Suppressor macrophage (primary cell): ENCODE measurements around the gene FBXW7.
A peak's percentile ranks its signal among the peaks of the same experiment; 100 is the strongest.
"Not testable (repeated sequence)": the region's sequence is repeated elsewhere in the genome, so short reads cannot be mapped to it uniquely, and the experiment has no call there.

Experiments
- DNase-seq, 4 experiments: peaks; one replicate each; pipeline ENCODE4 v3.0.0-alpha.2; 2020 to 2022
- total RNA-seq, 17 experiments: gene quantifications; one replicate each; lab custom pipeline; 2026; ENCODE audit warnings: mixed read lengths in 6 of 17, inconsistent platforms in 3 of 17; lab: John Stamatoyannopoulos, UW

The FBXW7 gene, protein sequence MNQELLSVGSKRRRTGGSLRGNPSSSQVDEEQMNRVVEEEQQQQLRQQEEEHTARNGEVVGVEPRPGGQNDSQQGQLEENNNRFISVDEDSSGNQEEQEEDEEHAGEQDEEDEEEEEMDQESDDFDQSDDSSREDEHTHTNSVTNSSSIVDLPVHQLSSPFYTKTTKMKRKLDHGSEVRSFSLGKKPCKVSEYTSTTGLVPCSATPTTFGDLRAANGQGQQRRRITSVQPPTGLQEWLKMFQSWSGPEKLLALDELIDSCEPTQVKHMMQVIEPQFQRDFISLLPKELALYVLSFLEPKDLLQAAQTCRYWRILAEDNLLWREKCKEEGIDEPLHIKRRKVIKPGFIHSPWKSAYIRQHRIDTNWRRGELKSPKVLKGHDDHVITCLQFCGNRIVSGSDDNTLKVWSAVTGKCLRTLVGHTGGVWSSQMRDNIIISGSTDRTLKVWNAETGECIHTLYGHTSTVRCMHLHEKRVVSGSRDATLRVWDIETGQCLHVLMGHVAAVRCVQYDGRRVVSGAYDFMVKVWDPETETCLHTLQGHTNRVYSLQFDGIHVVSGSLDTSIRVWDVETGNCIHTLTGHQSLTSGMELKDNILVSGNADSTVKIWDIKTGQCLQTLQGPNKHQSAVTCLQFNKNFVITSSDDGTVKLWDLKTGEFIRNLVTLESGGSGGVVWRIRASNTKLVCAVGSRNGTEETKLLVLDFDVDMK
- 25.4 to 53.4 (median 38.9) reads per million in 17 experiments for total RNA-seq

DNA sequence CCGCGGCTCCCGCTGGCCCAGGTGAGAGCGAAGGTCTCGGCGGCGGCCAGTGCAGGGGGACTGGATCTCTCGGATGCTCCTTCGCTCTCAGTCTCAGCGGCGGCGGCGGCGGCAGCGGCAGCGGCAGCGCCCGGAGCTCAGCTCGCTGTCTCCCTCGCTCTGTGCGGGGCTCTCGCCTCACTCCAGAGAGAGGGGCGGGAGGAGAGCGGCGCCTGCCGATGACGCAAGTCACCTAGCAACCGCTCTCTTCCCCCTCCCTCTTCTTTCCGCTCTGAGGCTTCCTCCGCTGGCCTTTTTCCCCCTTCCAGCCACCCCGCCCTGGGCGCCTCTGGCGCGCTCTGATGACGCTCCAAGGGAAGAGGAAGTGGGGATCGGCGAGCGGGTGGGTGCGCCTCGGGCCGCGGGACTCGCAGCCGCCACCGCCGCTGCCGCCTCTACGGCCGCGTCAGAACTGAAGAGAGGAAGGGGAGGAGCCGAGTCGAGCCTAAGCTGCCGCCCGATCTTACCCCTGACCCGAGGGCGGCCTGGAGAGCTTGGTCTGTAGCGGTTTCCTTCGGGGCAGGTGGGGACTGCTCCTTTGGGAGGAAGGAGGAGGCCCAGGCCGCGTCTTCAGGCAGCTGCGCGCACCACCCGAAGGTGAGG lies at the start of gene FBXW7:
Gene FBXW7 (minus strand): TSS at position 190 of the 642 bp plus-strand sequence. CDS start 124,289 bp downstream, outside the sequence.
- DNase-seq: peak; percentile 99 to 100 (median 100)

DNA sequence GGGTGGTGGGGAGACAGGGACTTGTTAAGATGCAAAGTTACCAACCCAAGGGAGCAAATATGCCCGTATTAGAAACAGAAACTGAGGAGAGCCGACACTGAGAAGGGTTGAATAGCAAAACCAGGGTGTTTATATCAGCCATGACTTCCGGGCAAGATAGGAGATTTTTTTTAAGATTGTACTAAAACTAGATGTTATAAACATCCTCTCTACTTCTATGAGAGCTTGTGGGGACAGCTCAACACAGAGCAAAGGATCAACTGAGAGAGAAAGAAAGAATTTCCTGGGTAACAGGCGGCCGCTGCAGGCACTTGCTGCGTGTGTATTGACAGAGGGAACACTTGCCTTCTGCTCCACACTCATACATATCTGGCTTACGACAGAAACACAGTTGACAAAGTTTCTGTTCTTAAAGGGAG lies 49.1 kb upstream of the FBXW7 start:
- DNase-seq: no peak

DNA sequence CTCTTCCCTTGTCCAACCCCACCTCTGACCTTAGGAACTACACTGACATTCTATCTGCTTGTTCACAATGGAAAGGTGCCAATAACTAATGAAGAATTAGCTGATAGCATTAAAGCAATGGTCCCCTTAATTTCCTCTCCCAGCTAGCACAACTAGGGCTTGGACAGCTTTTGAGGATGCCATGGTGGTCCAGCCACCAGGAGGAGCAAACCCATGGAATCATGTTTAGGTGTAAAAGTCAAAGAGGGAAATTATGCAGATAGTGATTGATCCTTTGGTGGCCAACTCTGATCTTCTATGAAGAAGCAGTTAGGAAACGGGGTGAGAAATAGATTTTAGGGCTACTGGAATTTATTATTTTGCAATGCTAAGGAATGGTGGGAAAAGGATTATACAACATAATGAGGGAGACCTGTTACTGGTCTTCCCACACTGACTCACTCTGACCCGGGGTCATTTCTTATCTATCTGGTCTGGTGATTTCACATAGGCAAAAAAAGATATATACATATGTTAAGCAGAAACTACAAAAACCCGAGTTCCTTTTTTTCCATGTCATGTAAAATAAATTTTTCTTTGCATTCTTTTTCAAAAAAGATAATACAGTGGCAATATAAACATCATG lies 45.8 kb upstream of the FBXW7 start:
- no peak for DNase-seq

DNA sequence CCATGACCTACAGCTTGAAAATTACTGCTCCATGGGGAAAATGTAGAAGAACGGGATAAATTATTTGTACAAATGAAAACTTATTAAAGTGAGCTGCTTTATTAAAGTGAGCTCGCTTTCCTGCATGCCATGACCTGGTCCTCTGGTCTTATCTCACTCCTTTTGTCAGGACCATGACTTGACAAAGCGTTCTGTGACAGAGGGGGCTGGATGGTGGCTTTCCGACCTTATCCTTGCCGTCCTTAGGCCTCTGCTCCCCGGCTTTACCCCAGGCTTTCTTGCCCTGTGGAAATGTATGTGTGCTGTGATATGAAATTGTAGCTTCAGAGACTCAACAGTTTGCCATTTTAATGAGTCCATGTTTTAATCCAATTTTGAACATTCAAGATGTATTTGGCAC lies 44.0 kb upstream of the FBXW7 start:
- DNase-seq: no peak

DNA sequence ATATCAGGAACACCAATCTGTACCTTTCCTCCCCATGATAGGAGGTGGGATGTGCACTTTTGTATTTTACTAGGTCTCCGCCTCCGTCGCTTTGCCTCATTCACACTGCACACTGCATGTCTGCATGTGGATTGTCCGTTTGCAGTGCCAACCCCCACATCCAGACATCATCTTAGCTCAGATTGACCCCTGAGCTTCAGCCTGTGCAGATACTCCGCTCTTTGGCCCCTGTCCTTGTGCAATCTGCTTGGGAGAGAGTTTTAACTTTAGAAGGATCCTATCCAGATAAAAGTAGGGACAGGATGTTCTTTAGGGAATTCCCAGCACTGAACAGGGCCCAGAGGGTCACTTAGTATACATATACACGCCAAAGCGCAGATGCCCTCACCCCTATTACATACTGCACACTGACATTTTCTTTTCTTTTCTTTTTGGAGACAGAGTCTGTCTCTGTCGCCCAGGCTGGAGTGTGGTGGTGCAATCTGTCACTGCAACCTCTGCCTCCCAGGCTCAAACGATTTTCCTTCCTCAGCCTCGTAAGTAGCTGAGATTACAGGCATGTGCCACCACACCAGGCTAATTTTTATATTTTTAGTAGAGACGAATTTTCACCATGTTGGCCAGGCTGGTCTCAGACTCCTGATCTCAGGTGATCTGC lies 43.3 kb upstream of the FBXW7 start:
- DNase-seq: no peak

DNA sequence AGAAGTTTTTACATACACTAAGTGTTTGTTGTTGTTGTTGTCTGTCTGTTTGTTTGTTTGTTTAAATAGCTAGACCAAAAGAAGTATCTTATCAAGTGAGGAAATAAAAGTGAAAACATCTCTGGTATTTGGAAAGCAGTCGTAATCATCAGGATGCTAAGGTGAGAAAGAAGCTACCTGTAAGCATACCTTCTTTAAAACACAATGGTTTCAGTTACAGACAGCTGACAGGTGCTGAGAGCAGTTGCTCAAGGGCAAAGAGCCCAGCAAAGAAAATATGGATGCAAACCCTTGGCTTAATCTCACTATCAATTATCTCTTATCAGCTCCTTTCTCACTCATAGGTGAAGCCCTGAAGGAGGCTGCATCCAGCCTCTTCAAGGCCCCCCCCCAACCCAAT lies 42.8 kb upstream of the FBXW7 start:
- no peak for DNase-seq

DNA sequence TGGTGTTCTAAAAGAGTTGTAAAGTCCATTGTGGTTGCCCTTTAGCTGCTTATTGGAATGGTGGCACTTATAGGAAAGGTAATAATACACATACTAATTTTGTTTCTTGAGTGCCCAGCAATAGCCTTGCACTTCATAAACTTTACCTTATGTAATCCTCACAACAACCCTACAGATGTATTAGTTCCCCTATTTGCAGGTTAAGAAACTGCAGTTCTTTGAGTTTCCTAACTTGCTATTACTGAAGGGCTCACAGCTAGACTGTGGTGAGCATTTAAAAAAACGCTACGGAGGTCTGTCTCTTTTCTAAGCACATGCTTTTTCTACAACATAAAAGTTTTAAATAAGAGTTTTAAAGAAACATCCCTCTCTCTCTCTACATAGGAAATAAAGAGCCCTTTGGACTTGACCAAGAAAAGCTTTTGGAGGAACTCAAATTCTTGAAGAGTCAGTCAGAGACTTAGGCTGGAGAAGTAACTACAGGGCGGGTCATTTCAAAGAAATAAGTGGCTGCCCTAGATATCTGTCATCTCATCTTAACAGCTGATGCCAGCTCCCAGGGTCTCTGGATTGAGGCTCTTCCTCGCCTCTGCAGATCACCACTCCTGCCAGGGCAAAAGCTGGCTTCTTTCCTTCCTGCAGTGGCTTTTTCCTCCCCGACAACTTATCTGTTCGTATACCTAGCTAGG lies 42.0 kb upstream of the FBXW7 start:
- peak in 2 of 4 experiments; percentile 55 to 59 for DNase-seq

DNA sequence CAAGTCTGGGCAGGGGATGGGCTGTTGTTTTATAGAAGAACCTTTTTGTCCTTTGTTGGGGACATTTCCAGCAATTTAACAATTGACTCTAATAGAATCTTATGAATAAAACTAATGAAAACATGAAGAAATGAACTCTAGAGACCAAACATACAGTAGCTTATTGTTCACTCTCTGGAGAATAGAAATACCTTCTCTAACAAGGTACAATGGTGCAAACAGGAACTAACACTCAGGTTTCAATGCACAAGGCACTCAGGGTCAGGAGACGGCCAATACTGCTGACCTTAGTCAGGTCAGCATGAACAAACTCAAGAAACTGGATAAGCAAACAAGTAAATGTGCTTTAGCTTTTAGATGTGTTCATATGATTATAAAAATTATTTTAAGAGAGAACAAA lies 39.6 kb upstream of the FBXW7 start:
- no peak for DNase-seq

DNA sequence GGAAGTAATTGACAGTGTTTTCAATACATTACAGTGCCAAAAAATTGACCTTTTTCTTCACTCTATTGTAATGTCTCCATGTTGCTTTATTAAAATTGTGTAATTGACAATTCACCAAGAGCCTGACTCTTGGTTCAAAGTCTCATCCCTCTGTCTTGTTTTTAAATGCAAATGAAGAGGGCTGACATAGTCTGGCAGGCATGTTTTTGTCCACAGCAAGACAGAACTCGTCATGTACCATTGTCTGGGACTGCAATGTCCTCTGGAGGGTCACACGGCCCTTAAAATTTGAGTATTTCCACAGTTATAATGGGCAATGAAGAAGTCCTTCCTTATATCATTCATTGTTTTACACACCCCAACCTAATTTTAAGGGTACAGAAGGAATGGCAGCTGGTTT lies 38.0 kb upstream of the FBXW7 start:
- no peak for DNase-seq

DNA sequence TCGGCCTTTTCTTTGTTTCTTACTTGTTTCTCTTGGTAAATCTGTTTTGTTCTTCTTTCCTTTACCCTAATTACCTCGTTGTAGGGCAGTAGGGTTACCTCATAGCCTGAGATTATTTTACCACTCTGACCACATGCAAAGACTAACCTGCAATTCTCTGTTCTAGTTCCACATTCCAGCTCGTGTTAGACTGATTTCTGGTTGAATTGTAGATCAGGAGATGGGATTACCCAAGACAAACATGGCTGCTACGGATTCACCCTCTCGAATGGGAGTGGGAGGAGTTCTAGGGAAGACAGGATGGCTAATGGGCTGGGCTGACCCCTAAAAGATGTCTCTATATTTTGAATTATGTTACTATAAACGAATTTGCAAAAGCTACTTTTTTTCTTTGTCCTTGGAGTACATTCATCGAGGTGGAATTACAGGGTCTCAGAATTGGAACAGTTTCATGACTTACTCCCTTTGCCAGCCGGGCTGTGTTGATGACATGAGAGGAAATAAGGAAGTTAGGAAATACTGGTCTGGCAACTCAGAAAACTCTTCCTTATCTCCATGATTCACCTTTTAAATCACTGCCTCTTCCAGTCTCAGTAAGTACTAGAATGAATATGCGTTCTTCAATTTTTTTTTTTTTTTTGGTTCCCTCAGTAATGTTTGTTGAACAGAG lies 36.7 kb upstream of the FBXW7 start:
- DNase-seq: peak; percentile 35 to 69 (median 50)

DNA sequence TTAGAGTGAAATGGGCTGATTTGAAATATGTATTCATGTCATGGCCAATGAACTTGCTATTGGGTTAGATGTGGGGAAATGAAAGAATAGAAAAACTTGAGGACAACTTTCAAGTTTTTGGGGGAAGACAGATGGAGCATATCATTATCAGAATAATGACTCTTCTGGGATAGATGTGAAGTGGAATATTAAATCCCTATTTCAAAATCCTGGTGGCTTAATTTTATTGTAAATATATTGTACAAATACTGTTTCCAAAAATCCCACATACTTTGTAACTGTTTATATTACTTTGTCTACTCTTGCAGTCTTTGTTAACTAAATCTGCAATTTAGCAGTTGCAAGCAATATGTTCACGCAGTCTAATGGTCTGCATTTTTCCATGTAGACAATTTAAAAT lies 35.9 kb upstream of the FBXW7 start:
- DNase-seq: no peak

DNA sequence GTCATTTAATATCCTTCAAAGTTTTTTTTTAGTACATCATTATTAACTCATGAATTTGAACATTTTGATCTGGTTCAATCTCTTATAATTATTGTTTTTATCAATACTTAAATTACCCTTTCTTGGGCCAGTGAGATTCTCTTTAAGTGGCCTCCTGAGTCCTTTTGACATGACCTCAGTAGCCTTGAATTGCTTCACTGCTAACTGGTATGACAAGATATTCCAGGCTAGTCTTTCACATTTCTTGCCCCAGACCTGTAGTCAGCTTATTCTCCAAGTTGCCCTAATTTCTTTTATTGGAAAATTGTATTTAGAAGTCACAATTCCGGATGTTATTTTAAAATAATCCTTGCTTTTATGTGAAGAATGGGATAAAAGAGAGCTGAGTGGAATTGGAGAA lies 35.4 kb upstream of the FBXW7 start:
- no peak for DNase-seq

DNA sequence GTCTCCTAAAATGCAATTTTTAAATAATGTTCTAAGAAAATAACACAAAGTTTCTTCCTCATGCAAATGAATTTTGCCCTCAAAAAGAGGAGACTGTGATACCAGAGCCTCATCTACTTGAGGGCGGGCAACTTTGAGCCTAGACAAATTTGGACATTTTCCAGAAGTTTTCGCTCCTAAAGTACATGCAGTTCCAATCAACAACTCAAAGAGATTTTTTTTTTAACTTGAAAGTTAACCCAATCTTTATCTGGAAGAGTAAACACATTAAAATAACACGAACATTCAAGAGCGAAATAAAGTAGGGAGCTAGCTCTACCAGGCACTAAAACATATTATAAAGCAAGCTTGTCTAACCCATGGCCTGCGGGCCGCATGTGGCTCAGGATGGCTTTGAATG lies 29.4 kb upstream of the FBXW7 start:
- no peak for DNase-seq

DNA sequence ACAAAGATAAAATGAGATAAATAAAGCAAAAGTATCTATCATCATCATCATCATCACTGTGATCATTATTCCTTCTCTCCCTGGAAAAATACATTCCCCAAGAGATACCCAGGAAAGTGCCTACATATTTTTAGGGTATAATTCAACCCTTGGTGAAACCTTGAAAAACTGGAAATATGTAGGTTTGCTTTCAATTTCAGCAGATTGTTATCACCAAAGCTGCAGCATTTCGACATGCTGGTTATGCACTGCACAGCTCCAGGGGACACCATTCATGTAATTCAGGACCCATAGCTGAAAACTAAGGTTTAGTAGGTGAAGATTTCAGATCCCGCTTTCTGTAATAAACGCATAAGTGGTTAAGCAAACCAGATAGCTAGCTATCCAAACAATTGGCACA lies 28.4 kb upstream of the FBXW7 start:
- no peak for DNase-seq

DNA sequence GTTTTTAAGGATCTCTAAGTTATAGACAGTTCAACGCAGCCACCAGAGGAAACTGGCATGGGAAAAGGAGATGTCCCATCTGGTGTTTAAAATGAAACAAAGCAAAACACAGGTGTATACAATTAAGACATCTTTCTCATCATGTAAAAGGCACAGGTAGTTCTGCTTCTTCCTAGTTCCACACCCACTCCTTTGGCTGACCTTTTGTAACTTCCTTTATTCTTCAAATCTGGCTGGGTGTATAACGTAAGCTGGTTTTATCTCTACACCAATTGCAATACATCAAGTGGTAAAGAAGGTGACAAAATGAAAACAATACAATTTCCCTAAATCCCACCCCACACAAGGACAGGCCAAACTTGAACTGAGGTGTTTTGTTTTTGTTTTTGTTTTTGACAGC lies 27.3 kb upstream of the FBXW7 start:
- peak in 2 of 4 experiments; percentile 8 to 11 for DNase-seq

DNA sequence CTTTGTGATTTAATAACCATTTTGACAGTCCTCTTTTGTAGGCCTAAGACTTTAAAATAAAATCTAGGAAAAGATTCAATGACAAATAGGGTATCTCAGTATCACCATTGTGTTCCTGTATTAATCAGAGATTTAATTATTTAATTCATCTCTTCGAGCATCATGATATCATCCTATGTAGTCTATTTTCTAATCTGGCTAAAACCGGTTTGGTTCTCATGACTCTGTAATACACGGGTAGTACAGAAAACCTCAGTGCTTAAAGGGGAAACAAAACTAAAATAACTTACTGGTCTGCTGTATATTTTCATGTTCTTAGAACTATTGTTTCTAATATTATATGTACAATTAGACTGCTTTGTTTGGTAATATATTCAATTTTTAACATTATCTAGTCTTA lies 23.7 kb upstream of the FBXW7 start:
- DNase-seq: no peak

DNA sequence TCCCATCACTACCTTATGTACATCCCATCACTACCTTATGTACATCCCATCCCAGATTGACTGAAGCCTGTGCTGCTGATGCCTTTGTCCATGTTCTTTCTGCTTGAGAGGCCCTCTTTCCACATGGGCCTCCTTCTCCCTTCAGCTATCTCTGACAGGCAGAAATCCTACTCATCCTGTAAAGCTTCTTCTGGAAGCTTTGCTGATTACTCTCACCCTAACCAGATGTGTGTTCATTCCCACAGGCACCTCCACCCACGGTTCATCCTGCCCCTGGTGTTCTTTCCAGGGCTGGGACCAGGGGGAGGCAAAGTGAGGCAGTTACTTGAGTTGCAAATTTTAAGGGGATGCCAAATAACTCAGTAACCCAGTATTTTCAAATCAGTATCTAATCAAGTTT lies 22.5 kb upstream of the FBXW7 start:
- no peak for DNase-seq

DNA sequence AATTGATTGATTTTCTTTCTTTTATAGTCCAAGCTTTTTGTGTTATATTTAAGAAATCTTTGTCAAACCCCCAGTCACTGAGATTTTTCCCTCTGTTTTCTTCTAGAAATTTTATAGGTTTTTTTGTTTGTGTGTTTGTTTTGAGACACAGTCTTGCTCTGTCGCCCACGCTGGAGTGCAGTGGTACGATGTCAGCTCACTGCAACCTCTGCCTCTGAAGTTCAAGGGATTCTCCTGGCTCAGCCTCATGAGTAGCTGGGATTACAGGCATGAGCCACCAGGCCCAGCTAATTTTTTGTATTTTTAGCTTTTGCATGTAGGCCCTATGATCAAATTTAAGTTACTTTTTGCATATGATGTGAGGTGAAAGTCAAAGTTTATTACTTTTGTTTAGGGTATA lies 20.9 kb upstream of the FBXW7 start:
- DNase-seq: no peak

DNA sequence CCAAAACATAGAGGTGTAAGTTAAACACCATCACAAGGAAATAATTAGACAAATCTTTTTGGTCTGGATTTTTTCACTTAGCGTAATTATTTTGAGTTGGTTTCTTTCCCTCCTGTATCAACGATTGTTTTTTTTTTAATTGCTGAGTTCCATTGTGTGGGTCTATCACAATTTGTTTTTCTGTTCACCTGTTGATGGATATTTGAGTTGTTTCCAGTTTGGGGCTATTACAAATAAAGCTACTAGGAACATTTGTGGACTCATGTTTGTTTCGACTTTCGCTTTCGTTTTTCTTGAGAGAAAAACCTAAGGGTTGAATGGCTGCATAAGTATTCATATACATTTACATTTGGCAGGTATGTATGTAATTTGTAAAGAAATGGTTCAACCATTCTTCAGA lies 20.4 kb upstream of the FBXW7 start:
- DNase-seq: no peak

DNA sequence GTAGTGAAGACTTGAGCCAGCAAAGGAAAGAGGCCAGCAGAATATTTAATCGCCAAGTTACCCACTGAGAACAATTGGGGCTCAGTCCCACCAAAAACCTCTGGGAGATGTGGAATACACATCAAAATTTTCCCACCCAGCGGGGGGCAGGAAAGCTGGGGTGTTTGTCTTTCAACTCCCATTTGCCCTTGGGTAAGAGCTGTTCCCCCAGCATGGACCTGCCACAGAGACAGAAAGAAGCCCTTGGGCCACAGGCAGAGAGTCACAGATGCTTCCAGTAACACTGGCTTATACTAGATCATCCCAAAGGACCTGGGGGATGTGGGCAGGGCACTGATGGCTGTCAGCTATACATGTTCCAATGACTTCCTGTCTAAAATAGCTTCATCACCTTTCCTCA lies 18.9 kb upstream of the FBXW7 start:
- DNase-seq: no peak

DNA sequence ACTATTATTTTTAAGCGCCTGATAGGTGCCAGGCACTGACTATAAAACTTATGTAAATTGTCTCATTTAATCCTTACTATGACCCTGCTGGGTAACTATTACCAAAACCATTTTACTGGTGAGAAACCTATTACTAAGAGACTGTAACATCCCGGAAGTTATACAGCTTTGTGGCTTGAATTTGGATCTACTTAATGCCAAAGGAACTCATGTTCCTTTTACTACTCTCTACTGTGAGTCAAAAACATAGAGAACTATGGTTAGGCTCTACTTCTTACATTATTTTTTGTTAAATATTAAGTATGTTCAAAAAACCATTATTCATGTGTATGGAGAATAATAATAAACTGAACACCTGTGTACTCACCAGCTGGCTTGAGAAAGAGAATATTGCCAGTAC lies 14.8 kb upstream of the FBXW7 start:
- not testable (repeated sequence) for DNase-seq
